Measurements from ENCODE around the gene FMN2.
"Not testable (repeated sequence)": the region's sequence is repeated elsewhere in the genome, so short reads cannot be mapped to it uniquely, and the experiment has no call there.

FMN2 gene

DNA sequence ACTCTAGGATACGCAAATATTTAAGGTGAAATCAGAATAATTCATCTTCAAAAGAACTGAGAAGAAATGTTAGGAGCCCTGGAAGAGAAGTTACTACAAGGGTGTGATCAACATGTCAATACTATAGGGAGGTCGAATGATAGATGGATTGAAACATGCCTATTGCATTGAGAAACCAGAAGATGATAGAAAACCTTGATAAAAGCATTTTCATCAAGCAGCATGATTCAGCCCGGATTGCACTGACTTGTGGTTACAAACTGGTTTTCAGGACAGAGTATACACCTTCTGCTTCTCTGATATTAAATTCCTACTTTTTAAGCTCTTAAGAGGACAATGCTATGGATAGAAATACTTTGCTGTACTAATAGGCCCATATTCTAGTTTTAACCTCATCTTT is 164.2 kb downstream of the FMN2 start:
- DNase-seq (ENCODE audit: low spot score) = no peak

- no peak for DNase-seq (ENCODE audit: low spot score)
Measured at GRCh38 chr1:240256836-240257503, 165.3 kb downstream of the FMN2 start.

- DNase-seq (ENCODE audit: low spot score) = peak; percentile 51
Measured at GRCh38 chr1:240258910-240259309, 167.2 kb downstream of the FMN2 start.

GRCh38 chr1:240264494-240264893 is 172.8 kb downstream of the FMN2 start:
- DNase-seq (ENCODE audit: low spot score) = not testable (repeated sequence)

DNA sequence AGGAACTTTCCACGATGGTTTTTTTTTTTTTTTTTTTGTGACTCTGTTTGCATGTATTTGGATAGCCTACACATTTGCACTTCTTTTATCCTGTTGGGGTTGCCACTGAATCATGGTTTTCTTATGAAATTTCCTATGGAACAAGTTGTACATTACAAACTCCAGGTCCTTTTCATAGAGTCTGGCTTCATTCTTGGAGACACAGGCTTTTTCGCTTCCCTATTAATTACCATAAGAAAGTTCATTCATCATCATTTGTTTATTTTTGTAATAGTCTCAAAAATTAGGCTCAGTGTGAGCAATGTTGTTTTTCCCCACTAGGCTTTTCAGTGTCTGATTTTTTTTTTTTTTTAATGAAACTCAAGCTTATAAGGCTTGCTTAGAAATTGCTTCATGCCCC is 179.4 kb downstream of the FMN2 start:
- no peak for DNase-seq (ENCODE audit: low spot score)

DNA sequence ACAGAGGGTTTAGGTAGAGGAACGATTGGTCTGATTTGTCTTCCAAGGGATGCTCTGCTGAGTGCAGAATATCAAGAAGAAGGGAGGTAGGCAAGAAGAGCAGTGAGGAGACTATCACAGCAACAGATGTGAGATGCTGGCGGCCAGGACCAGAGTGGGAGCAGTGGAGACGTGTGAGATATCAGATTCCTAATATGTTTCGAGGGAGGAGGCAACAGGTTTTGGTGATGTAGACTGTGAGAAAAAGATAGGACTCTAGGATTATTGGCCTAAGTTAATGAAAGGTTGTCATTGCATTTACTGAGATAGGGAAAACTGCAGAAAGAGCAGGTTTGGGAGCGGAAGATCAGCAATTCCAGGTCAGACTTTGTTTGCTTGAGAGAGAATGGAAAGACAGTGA is 182.9 kb downstream of the FMN2 start:
- no peak for DNase-seq (ENCODE audit: low spot score)

DNA sequence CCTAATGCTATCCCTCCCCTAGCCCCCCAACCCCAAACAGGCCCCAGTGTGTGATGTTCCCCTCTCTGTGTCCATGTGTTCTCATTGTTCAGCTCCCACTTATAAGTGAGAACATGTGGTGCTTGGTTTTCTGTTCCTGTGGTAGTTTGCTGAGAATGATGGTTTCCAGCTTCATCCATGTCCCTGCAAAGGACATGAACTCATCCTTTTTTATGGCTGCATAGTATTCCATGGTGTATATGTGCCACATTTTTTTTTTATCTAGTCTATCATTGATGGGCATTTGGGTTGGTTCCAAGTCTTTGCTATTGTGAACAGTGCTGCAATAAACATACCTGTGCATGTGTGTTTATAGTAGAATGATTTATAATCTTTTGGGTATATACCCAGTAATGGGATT is 183.5 kb downstream of the FMN2 start:
- not testable (repeated sequence) for DNase-seq (ENCODE audit: low spot score)

DNA sequence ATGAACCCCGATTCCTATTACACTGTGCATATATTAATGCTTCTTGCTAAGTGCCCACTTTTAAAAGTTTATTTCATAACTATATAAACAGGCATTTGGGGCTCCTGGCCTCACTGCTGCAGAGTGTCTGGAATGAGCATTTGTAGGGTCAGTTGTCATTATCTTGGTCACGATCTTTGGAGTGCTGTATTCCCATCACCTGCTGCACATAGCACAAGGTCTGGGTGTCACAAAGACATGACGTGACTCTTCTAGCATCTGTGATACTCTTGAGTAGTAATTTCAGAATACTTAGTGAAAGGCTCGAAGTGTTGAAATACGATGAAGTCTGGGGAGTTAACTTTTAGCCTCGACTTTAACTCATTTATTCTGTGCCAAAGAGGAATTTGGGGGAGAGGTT is 186.4 kb downstream of the FMN2 start:
- DNase-seq (ENCODE audit: low spot score) = no peak

- no peak for DNase-seq (ENCODE audit: low spot score)
Measured at GRCh38 chr1:240280560-240281322, 189.1 kb downstream of the FMN2 start.

DNA sequence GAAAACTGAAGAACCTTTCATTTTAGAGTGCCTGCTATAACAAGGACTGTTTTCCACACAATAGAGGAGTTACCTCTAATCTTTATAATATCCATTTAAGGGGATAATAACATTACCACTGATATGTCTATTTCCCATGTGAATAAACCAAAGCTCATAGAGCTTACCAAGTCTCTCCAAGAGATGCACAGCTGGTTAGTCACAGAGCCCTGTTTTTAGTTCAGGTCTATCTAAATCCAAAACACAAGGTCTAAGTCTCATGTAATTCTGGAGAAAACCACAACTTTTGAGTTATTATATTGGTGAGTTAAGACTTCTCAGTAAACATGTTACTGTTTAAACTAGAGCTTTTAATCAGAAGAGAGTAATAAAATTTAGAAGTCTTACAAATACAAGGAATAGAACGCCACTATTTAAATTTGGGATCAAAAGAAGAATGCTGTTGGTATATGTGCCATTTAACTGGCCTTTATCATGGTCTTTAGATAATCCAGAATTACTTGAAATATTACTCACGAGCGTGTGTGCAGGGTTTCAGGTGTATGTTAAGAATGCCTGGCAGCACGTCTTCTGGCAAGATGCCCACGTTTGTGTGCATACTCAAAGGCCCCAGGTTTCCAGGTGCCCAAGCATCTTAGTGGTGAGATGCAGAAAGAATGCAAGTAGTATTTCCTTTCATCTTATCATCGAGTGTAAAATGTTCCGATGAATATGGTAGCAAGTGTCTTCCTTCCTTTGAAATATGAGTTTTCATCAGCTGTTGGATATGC is 190.6 kb downstream of the FMN2 start:
- no peak for DNase-seq (ENCODE audit: low spot score)

DNA sequence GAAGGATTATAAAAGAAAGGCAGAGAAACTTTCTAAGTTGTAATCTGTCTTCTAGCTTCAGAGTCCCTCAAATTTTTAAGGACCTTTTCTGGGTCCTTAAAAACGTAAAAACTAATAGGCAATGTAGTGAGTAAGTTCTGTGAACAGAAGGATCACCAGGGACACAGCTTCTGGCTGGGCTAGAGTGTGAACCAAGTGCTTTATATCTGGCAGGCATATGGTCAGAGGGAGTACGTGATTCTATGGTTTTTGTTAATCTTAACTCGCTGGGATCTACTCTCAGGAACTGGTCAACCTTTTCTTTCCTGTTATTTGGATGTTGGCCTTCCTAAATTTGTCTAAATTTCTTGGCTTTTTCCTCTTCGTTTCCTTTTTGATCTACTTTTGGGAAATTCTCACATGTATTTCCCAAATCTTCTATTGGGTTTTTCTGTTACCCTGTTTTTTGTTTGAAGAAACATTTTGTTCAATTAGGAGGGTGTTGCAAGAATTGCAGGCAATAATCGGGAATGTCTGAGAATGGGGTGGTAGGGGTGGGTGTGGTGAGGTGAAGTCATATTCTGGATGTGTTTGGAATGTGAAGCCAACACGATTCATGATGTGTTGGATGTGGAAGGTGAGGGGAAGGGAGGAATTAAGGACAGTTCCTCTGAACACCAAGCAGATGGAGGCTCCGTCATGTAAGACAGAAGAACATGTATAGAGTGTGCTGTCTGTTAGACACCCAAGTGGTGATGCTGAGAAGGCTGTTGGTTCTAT is 193.2 kb downstream of the FMN2 start:
- no peak for DNase-seq (ENCODE audit: low spot score)

- DNase-seq (ENCODE audit: low spot score) = peak; percentile 38
Measured at GRCh38 chr1:240285540-240285939, 193.9 kb downstream of the FMN2 start.

DNA sequence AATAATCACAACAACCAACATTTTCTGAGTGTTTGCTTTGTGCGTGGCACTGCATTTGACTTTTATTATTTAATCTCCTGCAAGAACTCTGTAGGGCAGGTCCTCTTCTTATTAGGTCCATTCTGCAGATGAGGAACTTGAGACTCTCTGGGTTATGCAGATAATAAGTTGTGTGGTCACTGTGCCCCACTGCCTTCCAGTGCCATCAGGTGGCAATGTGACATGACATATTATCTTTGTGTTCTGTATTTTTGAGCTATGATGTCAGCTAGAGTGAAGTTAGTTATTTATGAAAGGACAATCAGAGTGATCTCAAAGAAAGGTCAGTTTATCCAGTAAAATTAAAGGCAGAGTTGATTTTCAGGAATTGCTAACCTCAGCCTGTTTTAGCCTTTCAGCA is 196.0 kb downstream of the FMN2 start:
- no peak for DNase-seq (ENCODE audit: low spot score)

- no peak for DNase-seq (ENCODE audit: low spot score)
Measured at GRCh38 chr1:240293706-240294105, 202.0 kb downstream of the FMN2 start.

- no peak for DNase-seq (ENCODE audit: low spot score)
Measured at GRCh38 chr1:240294566-240294965, 202.9 kb downstream of the FMN2 start.

GRCh38 chr1:240295811-240296210 is 204.1 kb downstream of the FMN2 start:
- no peak for DNase-seq (ENCODE audit: low spot score)

DNA sequence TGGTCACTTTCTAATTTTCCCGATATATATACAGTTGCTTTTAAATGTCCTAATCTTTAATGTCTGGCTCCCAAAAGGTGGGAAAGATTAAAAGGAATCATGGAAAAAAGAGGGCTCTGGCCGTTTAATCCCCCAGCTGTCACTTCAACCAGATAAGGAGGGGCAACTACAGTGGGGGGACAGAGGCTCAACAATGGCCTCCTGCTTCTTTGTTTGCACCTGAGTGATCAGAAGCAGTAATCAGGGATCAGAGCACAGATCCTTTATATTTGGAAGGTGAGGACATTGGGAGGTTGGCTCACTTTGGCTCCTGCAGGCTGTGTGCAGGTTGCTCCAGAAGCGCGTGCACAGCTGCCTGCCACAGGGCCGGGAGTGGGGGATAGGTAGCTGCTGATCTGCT is 212.8 kb downstream of the FMN2 start:
- DNase-seq (ENCODE audit: low spot score) = no peak

DNA sequence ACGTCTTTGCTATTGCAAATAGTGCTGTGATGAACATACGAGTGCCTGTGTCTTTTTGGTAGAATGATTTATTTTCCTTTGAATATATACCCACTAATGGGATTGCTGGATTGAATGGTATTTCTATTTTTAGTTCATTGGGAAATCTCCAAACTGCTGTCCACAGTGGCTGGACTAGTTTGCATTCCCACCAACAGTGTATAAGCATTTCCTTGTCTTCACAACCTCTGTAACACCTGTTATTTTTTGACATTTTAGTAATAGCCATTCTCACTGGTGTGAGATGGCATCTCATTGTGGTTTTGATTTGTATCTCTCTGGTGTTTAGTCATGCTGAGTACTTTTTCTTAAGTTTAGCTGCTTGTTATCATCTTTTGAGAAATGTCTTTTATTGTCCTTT is 215.0 kb downstream of the FMN2 start:
- DNase-seq (ENCODE audit: low spot score) = no peak

DNA sequence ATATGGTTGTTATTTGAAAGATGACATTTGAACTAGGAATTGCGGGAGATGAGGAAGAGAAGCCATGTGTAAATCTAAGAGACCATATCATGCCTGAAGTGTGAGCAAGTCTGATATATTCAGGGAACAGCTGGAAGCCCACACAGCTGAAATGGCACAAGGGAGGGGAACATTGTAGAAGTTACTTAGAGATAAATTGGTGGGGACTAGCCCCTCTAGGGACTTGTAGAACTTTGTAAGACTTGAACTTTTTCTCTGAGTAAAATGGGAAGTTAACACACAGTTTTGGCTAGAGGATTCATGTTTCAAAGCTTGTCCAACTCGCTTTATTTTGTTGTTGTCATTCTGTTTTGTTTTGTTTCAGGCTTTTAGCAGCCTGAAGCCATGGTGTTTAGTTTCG is 216.4 kb downstream of the FMN2 start:
- no peak for DNase-seq (ENCODE audit: low spot score)

DNA sequence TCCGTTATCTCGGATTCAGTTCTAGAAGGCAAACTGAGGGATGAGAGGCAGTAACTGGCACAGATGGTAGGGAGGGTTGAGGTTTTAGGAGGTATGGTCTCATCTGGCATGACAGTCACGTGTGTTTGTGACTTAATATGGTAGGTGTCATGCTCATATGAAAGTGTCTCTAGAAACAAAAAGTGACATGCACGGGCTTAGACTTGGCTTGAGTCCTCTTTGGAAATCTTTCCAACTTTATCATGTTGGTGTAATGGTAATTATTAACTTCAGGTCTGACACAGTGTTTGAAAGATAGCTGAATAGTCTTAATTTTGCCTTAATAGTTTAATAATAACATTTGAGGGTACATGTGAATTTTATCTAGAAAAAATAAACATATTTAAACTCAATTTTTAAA is 218.1 kb downstream of the FMN2 start:
- no peak for DNase-seq (ENCODE audit: low spot score)

DNA sequence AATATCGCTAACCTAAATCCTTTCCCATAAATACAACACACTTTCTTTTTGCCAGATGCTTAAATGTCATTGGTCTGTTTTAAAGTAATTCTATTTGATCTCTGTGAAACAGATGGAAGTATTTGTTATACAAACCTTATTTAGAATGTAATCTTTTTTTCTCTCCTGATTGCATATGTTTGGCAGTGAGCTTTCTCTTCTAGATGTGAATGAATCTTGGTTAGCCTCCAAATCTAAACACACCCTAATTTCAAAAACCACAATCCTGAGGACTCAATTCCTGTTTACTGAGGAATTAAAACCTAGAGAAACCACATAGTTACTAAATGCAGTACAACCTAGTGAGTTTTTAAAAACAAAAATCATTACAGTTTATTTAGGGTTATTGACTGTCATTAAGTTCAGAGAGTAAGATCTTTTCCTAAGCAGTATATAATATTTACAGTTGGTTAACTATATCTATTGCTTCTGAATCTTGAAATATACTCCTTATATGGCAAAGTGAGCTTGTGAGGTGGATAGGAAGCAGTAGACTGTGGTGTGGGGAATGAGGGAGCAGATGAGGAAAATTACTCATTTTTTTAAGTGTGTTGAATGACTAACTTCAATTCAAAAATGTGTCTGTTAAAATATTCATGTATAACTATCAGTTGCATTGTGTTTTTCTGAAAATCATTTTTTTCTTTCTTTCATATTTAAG is 218.7 kb downstream of the FMN2 start:
- DNase-seq (ENCODE audit: low spot score) = peak; percentile 16

GRCh38 chr1:240312872-240313271 is 221.2 kb downstream of the FMN2 start:
- DNase-seq (ENCODE audit: low spot score) = peak; percentile 42
